Mucosa of stomach (tissue), 1 donor: Measurements from ENCODE around the gene ARHGEF40.

Experiments used
- H3K27me3 ChIP-seq: one replicate; pipeline ENCODE4 v1.7.0; 2013; ENCODE audit warnings: mild to moderate bottlenecking, low read length; ENCODE audit not compliant: control insufficient read depth, insufficient read depth
- H3K36me3 ChIP-seq: one replicate; pipeline ENCODE4 v1.7.0; 2013; ENCODE audit warnings: low read length; ENCODE audit not compliant: control insufficient read depth, insufficient read depth
- H3K4me1 ChIP-seq: one replicate; pipeline ENCODE4 v1.7.0; 2013; ENCODE audit warnings: mild to moderate bottlenecking, low read length; ENCODE audit not compliant: control insufficient read depth, insufficient read depth
- H3K4me3 ChIP-seq: one replicate; pipeline ENCODE4 v1.7.0; 2013; ENCODE audit warnings: low read length
- H3K9ac ChIP-seq: one replicate; pipeline ENCODE4 v1.7.0; 2013; ENCODE audit warnings: mild to moderate bottlenecking, low read length, moderate library complexity
- H3K9me3 ChIP-seq: one replicate; pipeline ENCODE4 v1.7.0; 2013; ENCODE audit warnings: mild to moderate bottlenecking, low read length, moderate library complexity; ENCODE audit not compliant: control insufficient read depth
- donor health status: Pancreatic carcinoma.

Gene ARHGEF40

GRCh38 chr14:21083565-21084325 lies 13.6 kb downstream of the ARHGEF40 start:
- H3K9ac ChIP-seq: no peak overlapping the region
- H3K27me3 ChIP-seq: no peaks in the 10 kb centered on the region
- peaks cover 26% of the 10 kb centered on the region for H3K36me3 ChIP-seq

GRCh38 chr14:21084396-21084795 lies 14.3 kb downstream of the ARHGEF40 start:
- H3K36me3 ChIP-seq: peaks cover 19% of the 10 kb centered on the region
- H3K9ac ChIP-seq: no peak overlapping the region
- H3K4me1 ChIP-seq: peaks cover 7% of the 10 kb centered on the region
- H3K9me3 ChIP-seq: no peaks in the 10 kb centered on the region
- H3K4me3 ChIP-seq: no peak overlapping the region
- H3K27me3 ChIP-seq: no peaks in the 10 kb centered on the region

More at GRCh38 chr14:21083565-21084325, 13.6 kb downstream of the ARHGEF40 start:
- Histone ChIP-seq H3K9me3 (no peaks in the 10 kb centered on the region), H3K4me3 (no peak overlapping the region), H3K4me1 (peaks cover 6% of the 10 kb centered on the region)

- H3K4me3 ChIP-seq: no peak overlapping the region
- H3K9me3 ChIP-seq: no peaks in the 10 kb centered on the region
- H3K36me3 ChIP-seq: peaks cover 20% of the 10 kb centered on the region
- H3K27me3 ChIP-seq: no peaks in the 10 kb centered on the region
- H3K9ac ChIP-seq: no peak overlapping the region
- peaks cover 15% of the 10 kb centered on the region for H3K4me1 ChIP-seq
Measured at GRCh38 chr14:21084998-21085853, 15.1 kb downstream of the ARHGEF40 start.

GRCh38 chr14:21086908-21087293 lies 16.8 kb downstream of the ARHGEF40 start:
- Histone ChIP-seq H3K27me3 (no peaks in the 10 kb centered on the region), H3K9me3 (no peaks in the 10 kb centered on the region), H3K9ac (no peak overlapping the region), H3K36me3 (peaks cover 18% of the 10 kb centered on the region), H3K4me3 (no peak overlapping the region), H3K4me1 (peaks cover 15% of the 10 kb centered on the region)

GRCh38 chr14:21087294-21088091 lies 17.4 kb downstream of the ARHGEF40 start:
- Histone ChIP-seq H3K27me3 (no peaks in the 10 kb centered on the region), H3K4me1 (peaks cover 15% of the 10 kb centered on the region), H3K4me3 (no peak overlapping the region), H3K36me3 (peaks cover 14% of the 10 kb centered on the region), H3K9me3 (no peaks in the 10 kb centered on the region), H3K9ac (no peak overlapping the region)

- Histone ChIP-seq H3K4me1 (peaks cover 15% of the 10 kb centered on the region), H3K4me3 (no peak overlapping the region), H3K27me3 (no peaks in the 10 kb centered on the region), H3K36me3 (peaks cover 9% of the 10 kb centered on the region), H3K9ac (no peak overlapping the region), H3K9me3 (no peaks in the 10 kb centered on the region)
Measured at GRCh38 chr14:21088687-21089086, 18.6 kb downstream of the ARHGEF40 start.

- Histone ChIP-seq H3K27me3 (no peaks in the 10 kb centered on the region), H3K9me3 (no peaks in the 10 kb centered on the region), H3K36me3 (peaks cover 5% of the 10 kb centered on the region), H3K4me3 (no peak overlapping the region), H3K4me1 (peaks cover 15% of the 10 kb centered on the region), H3K9ac (no peak overlapping the region)
Measured at GRCh38 chr14:21089271-21089670, 19.2 kb downstream of the ARHGEF40 start.

GRCh38 chr14:21089877-21090193 lies 19.7 kb downstream of the ARHGEF40 start:
- Histone ChIP-seq H3K9ac (no peak overlapping the region), H3K27me3 (no peaks in the 10 kb centered on the region), H3K4me3 (no peak overlapping the region), H3K9me3 (no peaks in the 10 kb centered on the region), H3K36me3 (peaks cover 5% of the 10 kb centered on the region), H3K4me1 (peaks cover 15% of the 10 kb centered on the region)

GRCh38 chr14:21090194-21090939 lies 20.3 kb downstream of the ARHGEF40 start:
- Histone ChIP-seq H3K9ac (no peak overlapping the region), H3K4me3 (no peak overlapping the region), H3K4me1 (peaks cover 10% of the 10 kb centered on the region), H3K9me3 (no peaks in the 10 kb centered on the region), H3K36me3 (peaks cover 5% of the 10 kb centered on the region), H3K27me3 (no peaks in the 10 kb centered on the region)

- Histone ChIP-seq H3K36me3 (peaks cover 5% of the 10 kb centered on the region), H3K4me1 (peaks cover 8% of the 10 kb centered on the region), H3K9me3 (no peaks in the 10 kb centered on the region), H3K4me3 (no peak overlapping the region), H3K9ac (no peak overlapping the region), H3K27me3 (no peaks in the 10 kb centered on the region)
Measured at GRCh38 chr14:21090940-21091663, 21.0 kb downstream of the ARHGEF40 start.

- peaks cover 5% of the 10 kb centered on the region for H3K36me3 ChIP-seq
- H3K4me1 ChIP-seq: peaks cover 10% of the 10 kb centered on the region
- no peaks in the 10 kb centered on the region for H3K27me3 ChIP-seq
- no peaks in the 10 kb centered on the region for H3K9me3 ChIP-seq
- no peak overlapping the region for H3K4me3 ChIP-seq
- no peak overlapping the region for H3K9ac ChIP-seq
Measured at GRCh38 chr14:21091821-21092272, 21.7 kb downstream of the ARHGEF40 start.
